GM18951 (cell line): ENCODE results near the gene UBE2I.

ENCODE experiments used
- POLR2A ChIP-seq: IDR thresholded peaks from 4 replicates; pipeline ENCODE4 v1.6.1; 2011; ENCODE audit warnings: mild to moderate bottlenecking; ENCODE audit not compliant: insufficient read length, insufficient read depth; ENCODE audit errors: extremely low read depth
- in situ Hi-C: fragments of 300-500 bp; cut with MboI; formaldehyde crosslinking; loops from one replicate; pipeline ENCODE4 v1.12.0; 2022; ENCODE audit warnings: low sequenced_read_pairs, mixed read lengths, inconsistent platforms; ENCODE audit not compliant: unreplicated experiment

Gene UBE2I

GRCh38 chr16:1272453-1273198 lies 36.8 kb upstream of the UBE2I start:
- no peak for TF ChIP-seq POLR2A
- in situ Hi-C loops = no loop called here

- in situ Hi-C loops = no loop called here
- no peak for TF ChIP-seq POLR2A
Observed at GRCh38 chr16:1273816-1274215, 35.6 kb upstream of the UBE2I start.

- in situ Hi-C loops = no loop called here
- no peak for TF ChIP-seq POLR2A
Observed at GRCh38 chr16:1274767-1275166, 34.7 kb upstream of the UBE2I start.

- TF ChIP-seq POLR2A = no peak
- in situ Hi-C loops = no loop called here
Observed at GRCh38 chr16:1275791-1276579, 33.5 kb upstream of the UBE2I start.

GRCh38 chr16:1276580-1276878 lies 32.9 kb upstream of the UBE2I start:
- in situ Hi-C loops = no loop called here
- no peak for TF ChIP-seq POLR2A

GRCh38 chr16:1277151-1277598 lies 32.3 kb upstream of the UBE2I start:
- no peak for TF ChIP-seq POLR2A
- in situ Hi-C loops = no loop called here

GRCh38 chr16:1277617-1278282 lies 31.7 kb upstream of the UBE2I start:
- in situ Hi-C loops = no loop called here
- TF ChIP-seq POLR2A = no peak

- TF ChIP-seq POLR2A = no peak
- in situ Hi-C loops = no loop called here
Observed at GRCh38 chr16:1278477-1278876, 31.0 kb upstream of the UBE2I start.

GRCh38 chr16:1279081-1279944 lies 30.1 kb upstream of the UBE2I start:
- in situ Hi-C loops = no loop called here
- TF ChIP-seq POLR2A = no peak

GRCh38 chr16:1279945-1280589 lies 29.4 kb upstream of the UBE2I start:
- TF ChIP-seq POLR2A = no peak
- in situ Hi-C loops = no loop called here

- TF ChIP-seq POLR2A = no peak
- in situ Hi-C loops = no loop called here
Observed at GRCh38 chr16:1280783-1281182, 28.7 kb upstream of the UBE2I start.

GRCh38 chr16:1281517-1281916 lies 27.9 kb upstream of the UBE2I start:
- TF ChIP-seq POLR2A = no peak
- in situ Hi-C loops = no loop called here

GRCh38 chr16:1282324-1282973 lies 27.0 kb upstream of the UBE2I start:
- in situ Hi-C loops = no loop called here
- TF ChIP-seq POLR2A = no peak
